Astrocyte of the cerebellum (primary cell): ENCODE measurements around the gene DYRK3.

Experiments
- DNase-seq: peaks from one replicate; pipeline ENCODE4 v3.0.0-alpha.2; 2011; ENCODE audit warnings: low read depth
- H3K4me3 ChIP-seq: 2 replicates; pipeline ENCODE4 v1.5.1; 2011; ENCODE audit warnings: mild to moderate bottlenecking, low read depth, low read length, moderate library complexity
- in situ Hi-C: cut with HindIII; loops from 2 replicates; pipeline ENCODE4 v1.10.0; 2017; ENCODE audit warnings: low sequenced_read_pairs
- TF ChIP-seq, protein P1 (sequence below): IDR thresholded peaks from 2 replicates; pipeline ENCODE4 v1.5.1; 2012; ENCODE audit warnings: low read length, low read depth, moderate library complexity, mild to moderate bottlenecking; ENCODE audit errors: missing control alignments

DYRK3 gene

DNA sequence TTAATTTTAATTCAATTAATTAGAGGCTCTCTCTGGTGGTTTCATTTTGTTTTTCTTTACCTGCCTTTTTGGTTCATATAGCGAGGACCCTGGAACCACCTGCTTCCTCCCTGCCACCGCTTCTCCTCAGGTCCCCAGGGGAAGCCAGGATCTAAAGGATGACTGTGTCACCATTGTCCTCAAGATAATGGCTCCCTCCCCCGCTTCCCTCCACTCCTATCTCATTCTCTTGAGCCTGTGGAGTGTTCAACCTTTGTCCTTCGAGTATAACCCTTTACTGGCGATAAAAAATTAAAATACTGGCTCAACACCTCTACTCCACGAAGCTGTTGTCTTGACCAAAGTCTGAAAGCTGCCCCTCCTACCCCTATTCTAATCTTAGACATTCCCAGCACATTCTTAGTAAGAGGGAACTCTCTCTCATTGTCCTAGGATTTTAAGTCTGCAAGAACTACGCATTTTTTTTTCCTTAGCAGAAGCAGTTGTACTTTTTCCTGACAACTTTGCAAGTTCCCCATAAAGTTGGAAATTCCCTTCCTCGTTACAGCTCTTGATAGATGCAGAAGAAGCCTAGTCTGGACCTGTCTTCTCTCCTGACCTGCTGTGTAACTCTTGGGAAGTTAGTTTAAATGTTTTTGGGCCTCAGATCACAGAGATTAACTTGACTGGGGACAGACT lies 36.8 kb downstream of the DYRK3 start:
- no peak for DNase-seq
- TF ChIP-seq, protein P1, sequence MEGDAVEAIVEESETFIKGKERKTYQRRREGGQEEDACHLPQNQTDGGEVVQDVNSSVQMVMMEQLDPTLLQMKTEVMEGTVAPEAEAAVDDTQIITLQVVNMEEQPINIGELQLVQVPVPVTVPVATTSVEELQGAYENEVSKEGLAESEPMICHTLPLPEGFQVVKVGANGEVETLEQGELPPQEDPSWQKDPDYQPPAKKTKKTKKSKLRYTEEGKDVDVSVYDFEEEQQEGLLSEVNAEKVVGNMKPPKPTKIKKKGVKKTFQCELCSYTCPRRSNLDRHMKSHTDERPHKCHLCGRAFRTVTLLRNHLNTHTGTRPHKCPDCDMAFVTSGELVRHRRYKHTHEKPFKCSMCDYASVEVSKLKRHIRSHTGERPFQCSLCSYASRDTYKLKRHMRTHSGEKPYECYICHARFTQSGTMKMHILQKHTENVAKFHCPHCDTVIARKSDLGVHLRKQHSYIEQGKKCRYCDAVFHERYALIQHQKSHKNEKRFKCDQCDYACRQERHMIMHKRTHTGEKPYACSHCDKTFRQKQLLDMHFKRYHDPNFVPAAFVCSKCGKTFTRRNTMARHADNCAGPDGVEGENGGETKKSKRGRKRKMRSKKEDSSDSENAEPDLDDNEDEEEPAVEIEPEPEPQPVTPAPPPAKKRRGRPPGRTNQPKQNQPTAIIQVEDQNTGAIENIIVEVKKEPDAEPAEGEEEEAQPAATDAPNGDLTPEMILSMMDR, result no peak
- H3K4me3 ChIP-seq, result no peak overlapping the region
- in situ Hi-C loops, result no loop called here

DNA sequence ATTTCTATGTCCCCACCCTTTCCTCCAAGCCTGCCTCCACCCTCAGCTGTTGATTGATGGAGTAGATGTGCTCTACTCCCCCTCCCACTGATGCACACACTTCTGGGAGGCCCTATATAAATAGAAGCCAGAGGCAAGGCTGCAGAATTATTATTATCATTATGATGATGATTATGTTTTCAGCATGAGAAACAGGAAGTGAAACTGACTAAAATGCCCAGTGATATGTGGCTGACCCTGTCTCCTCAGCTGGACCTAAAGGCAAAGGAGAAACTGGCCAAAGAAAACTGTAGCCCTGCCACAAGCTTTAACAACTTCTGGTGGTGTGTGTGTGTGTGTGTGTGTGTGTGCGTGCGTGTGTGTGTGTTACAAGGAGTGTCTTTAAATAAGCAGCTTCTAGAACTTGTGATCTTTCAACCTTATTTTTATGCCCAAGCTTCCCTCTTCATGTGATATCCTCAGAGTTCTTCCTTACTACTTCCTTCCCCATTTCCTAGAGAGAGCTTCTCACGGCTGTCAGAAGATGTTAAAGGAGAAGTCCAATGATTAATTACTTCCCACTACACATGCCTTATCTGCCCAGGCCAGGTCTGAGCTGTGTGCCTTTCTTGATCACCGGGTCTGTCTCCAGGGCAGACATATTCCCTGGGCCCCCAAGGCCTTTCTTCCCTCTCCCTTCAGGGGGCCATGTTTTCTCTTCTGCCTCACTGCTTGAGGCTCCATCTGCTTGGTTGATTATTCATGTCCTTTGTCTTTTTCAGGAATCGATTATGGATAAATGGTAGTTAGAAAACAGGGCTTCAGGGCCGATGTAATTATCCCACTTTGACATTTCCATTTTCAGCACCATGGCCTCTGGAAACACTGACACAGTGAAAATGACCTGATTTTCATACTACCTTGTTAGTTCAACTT lies 37.8 kb downstream of the DYRK3 start:
- no peak overlapping the region for H3K4me3 ChIP-seq
- in situ Hi-C loops, result no loop called here
- TF ChIP-seq, protein P1, result no peak
- no peak for DNase-seq

- no peak overlapping the region for H3K4me3 ChIP-seq
- TF ChIP-seq, protein P1, result no peak
- in situ Hi-C loops, result no loop called here
- no peak for DNase-seq
Measured at GRCh38 chr1:206674236-206674635, 38.9 kb downstream of the DYRK3 start.

DNA sequence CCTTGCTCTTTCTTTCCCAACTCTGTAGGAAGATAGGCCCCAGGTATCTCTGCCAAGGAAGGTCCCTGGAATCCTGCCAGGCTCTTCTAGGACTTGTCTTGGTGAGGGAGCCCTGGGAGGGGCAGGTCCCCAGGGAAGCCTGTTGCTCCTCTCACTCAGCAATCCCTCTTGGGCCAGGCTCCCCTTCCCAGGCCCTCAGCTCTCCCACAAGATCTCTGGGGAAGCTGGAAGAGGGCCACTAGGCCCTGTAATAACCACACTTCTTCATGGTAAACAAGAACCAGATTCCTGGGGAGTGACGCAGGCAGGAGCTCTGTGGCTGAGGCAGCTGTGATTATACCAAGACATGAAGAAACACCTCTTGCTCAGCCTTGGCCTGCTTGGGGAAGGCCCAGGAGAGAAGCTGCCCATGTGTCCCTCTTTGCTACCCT lies 39.4 kb downstream of the DYRK3 start:
- no peak overlapping the region for H3K4me3 ChIP-seq
- peak; percentile 99 for DNase-seq
- in situ Hi-C loops, result no loop called here
- TF ChIP-seq, protein P1, result no peak

GRCh38 chr1:206676499-206676898 lies 41.2 kb downstream of the DYRK3 start:
- in situ Hi-C loops, result no loop called here
- TF ChIP-seq, protein P1, result no peak
- DNase-seq, result no peak
- no peak overlapping the region for H3K4me3 ChIP-seq

DNA sequence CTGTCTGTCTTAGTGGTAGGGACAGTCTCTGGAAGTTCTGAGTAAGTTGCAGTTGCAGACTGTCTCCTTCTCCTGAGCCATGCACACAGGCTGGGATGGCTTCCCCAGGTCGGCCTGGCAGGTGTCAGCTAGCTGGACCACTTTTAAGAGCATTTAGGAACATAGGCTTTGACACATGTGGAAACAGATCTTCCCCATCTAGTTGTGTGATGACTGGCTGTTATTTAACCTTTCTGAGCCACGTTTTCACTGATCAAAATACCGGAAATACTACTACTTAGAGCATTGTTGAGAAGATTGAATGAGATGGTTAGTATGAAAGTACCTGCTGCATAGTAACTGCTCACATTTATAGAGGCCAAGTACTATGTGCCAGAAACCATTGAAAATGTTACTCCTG lies 43.2 kb downstream of the DYRK3 start:
- TF ChIP-seq, protein P1, result no peak
- in situ Hi-C loops, result no loop called here
- no peak overlapping the region for H3K4me3 ChIP-seq
- no peak for DNase-seq
